ENCODE data around the gene ATF5. TPM values are rescaled to one million over a fixed set of nuclear protein-coding genes. Genes with fewer than 3 reads are reported as not detected.
A peak's percentile ranks its signal among the peaks of the same experiment; 100 is the strongest.

ATF5 gene
- total RNA-seq, 1 donor from 2014 or later: 15.1 TPM

GRCh38 chr19:49894879-49895565 lies 34.0 kb upstream of the ATF5 start:
- ATAC-seq: no peak

DNA sequence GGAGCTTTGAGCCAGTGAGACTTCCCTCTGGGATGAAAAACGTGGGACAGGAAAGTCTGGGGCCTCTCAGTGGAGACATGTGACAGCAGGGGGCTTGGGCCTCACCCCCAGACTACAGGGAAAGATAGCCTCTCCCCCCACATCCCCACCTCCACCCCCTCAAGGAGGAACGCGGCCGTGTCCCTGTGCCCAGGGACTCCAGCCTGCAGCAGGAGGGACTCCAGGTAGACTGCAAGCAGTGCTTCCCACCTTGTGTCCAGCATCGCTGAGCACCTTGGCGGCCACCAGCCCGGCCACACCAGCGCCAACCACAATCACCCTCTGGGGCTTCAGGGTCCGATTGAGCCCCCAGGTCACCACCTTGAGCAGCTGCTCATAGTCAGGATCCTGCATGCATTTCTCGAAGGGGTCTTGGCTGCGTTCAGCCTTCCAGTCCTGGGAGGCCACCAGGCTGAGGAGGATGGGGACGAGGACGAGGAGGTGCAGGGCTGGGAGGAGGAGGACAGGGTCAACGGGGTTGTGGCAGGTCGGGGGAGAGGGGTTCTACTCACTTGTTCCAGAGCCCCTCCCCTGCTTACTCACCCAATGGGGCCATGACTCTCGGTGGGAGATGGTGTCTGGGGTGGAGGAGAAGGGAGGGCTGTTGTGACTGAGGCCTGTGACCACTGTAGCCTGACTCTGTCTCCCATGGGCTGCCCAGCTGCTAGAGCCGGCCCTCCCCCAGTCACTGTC lies 33.3 kb upstream of the ATF5 start:
- ATAC-seq: peak; percentile 5

DNA sequence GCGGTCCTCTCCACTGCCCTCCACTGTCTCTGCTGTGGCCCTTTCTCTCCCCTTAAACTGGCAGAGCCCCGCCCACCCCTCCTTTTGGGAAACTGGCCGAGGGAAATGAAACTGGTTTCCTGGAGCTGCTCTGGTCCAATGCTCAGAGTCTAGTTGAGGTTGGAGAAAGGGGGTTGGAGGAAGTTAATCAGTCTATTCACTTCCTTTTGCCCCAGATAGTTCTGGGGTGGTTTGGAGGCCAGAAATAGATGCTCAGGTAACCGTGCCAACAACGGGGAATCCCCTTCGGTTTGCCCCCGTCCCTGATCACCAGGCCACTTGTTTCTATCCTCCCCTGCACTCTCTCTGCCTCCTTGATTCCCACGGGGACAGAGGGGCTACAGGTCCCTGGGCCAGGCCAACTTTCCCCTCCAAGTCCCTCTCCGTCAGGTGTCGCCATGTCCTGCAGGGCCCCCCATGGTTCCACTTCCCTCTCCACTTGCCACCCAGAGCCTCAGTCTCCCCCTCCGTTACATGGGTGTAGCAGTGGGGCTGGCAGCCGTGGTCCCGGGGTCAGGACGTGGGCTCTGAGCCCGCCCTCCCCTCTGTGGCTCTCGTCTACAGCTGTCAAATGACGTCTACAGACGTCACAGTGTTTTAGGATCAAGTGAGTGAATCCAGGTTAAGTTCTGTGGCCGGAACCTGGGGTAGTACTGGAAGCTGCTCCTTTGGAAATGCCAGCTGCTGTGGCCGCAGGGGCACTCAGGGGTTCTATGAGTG lies 32.0 kb upstream of the ATF5 start, which contains the start of gene IL4I1:
IL4I1 (minus strand) TSS at position 25 of the 759 bp plus-strand sequence. CDS start 727 bp downstream, outside the sequence.
- peak; percentile 35 for ATAC-seq

DNA sequence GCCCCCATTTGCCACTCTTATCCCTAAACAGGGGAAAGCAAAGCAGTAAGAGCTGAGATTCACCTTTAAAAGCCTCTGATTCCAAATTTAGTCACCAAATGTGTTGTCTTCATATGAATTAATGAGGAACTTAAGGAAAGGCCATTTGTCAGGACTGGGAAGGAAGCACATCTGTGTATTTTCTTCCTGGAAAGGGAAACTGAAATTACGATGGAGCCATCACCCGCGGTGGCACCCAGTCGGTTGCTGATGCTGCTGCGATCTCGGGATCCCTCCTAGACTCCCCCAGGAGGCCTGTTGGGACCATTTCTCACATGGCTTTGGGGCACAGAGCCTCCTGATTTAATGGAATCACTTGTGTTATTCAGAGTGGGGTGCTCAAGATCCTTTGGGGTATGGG lies 24.9 kb upstream of the ATF5 start:
- ATAC-seq: no peak

DNA sequence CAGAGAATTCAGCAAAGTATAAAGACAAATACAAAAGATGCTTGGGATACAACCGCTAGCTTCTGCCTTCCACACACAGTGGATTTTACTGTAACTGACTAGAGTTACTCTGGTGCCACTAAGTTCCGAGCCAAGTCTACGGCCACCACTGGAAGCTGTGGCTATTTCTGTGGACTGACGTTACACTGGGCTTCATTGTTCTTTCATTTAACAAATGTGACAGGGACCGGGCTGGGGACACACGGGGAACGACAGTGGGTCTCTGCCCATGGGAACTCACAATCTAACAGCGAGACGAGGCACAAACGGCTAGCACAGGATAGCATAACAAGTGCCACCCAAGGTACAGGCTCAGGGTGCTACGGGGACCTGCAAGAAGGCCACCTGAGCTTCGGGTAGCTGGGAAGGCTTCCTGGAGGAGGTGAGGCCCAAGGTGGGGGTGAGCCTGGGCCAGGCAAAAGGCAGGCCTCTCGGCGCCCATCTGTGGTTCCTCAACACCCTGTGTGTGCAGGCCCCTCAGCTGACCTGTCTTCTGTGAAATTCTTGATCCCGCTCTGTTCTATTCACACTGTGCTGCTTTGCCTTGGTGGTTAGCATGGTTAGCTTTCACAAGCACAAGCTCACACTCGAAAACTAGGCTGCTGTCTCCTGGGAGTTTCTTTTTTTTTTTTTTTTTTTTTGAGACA lies 22.0 kb upstream of the ATF5 start:
- peak; percentile 13 for ATAC-seq

GRCh38 chr19:49907745-49908446 lies 21.1 kb upstream of the ATF5 start:
- ATAC-seq: peak; percentile 23

GRCh38 chr19:49908480-49909420 lies 20.3 kb upstream of the ATF5 start:
- peak; percentile 6 for ATAC-seq

GRCh38 chr19:49910179-49910578 lies 18.8 kb upstream of the ATF5 start:
- no peak for ATAC-seq

DNA sequence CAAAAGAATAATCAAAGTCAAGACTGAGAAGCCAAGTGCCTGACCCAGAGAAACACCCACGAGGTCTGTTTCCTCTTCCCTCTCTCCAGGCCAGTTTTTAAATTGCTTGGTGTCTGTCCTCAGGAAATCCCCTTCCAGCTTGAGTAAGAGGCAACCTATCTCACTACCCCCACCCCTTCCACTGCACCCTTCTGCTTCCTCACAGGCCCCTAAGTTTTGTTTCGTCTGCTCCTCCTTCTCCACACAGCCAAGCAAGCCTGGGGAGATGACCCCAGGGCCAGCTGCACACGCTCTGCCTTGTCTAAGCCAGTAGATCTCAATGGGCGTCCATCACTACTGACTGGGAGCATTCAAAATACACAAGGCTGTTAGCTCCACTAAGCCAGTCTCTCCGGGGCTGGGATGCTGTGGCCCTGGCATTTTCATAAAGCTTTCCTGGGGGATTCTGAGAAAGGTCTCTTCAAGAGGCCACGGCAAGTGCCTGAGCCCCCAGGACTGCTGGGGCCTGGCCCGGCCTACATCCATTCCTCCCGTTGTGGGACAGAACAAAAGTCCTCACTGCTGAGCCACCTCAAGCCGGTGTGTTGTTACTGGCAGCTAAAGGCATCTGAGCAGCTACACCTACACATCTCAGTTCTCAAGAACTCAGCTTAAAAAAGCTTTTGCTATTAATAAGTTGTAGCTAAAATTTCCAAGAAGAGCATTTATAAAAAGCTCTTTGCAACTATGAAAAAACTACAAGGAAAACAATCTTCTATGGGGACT lies 17.4 kb upstream of the ATF5 start:
- ATAC-seq: no peak

DNA sequence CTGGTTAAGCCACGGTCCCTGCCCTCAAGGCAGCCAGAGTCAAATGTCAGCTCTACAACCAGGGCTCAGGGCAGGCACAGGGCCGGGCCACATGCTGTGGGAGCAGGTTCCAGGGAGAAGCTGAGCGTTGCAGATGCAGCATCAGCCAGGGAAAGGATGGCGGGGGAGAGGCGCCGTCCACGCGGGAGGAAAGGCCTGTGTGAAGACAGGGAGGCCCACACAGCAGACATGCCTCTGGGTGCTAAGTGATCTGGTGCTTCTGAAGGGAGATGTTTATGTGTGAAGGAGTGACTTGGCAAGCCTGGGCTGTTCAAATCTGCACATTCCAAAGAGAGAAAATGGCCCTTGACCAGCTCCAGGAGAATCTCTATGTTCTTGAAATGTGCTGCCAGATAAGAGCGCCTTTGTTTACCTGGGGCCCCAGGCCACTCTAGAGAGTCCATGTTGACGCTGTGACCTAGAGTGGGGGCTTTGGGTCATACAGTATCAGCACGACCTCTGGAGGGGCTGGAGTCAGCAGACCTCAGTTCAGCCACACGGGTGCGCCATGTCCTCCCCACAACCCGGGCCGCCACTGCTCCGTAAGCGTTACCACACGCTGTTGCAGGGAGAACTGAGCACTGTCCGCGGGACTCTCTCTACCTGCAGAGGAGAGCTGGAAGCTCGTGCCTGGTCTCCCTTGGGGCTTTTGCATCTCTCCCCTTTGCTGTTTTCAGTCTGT lies 15.9 kb upstream of the ATF5 start:
- no peak for ATAC-seq

- no peak for ATAC-seq
These were observed 15.3 kb upstream of the ATF5 start for GRCh38 chr19:49913720-49914119.

DNA sequence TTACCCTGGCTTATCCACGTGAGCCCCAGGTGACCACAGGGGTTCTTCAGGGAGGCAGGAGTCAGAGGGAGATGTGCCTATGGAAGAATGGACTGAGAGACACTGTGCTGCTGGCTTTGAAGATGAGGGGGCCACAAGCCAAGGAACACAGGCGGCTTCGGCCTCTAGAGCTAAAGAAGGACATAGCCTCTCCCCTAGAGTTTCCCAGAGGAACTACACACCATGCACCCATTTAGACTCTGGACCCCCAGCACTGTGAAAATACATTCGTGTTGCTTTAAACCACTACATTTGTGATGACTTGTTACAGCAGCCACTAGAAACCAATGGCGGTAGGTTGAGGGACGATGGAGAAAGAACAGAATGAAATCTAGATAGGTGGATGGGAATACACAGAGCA lies 13.7 kb upstream of the ATF5 start:
- ATAC-seq: no peak

DNA sequence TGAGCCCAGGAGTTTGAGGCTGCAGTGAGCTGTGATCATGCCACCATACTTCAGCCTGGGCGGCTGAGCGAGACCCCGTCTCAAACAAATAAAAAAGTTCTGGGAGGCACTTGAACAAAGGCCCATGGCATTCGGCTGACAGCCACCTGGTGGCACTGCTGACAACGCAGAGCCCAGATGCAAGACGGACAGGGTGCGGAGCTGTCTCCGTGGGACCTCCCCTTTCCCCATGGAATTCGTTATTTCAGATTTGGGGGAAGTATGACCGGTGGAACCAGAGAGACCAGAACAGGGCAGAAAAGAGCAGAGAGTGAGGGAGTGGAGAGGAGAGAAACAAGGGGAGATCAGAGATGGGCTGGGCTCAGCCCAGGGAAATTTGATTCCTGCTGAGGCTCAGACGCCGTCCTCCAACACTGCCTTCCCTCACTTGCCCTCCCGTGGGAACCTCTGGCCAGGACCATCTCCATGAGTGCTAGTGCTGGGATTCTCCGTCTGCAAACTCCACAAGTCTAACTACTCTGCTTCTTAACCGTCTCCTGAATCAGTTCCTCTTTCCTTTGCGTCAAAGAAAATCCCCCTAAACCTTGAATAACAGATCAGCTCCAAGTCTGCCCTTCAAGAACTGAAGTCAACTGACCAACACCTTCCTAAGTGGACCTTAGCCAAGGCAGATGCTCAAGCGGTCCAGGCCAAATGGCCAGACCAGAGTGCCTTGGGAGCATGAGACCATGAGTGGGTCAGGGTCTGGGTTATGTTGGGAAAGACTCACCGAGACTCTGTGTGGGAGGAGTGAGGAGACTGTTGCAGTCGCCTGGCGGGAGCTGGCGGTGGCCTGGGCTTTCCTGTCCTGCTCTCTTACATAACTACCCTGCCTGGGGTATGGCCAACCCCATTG lies 11.9 kb upstream of the ATF5 start:
- ATAC-seq: no peak

DNA sequence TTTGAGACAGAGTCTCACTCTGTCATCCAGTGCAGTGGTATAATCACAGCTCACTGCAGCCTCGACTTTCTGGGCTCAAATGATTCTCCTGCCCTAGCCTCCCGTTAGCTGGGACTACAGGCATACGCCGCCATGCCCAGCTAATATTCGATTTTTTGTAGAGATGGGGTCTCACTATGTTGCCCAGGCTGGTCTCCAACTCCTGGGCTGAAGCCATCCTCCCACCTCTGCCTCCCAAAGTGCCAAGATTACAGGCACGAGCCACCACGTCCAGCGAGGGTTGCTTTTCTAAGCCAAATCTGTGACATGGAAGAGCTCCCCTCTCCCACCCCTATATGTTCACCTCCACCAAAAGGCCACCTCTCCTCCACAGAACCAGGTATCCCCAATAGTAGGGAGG lies 10.9 kb upstream of the ATF5 start:
- no peak for ATAC-seq

- no peak for ATAC-seq
These were observed 8.2 kb upstream of the ATF5 start for GRCh38 chr19:49920624-49921363.

DNA sequence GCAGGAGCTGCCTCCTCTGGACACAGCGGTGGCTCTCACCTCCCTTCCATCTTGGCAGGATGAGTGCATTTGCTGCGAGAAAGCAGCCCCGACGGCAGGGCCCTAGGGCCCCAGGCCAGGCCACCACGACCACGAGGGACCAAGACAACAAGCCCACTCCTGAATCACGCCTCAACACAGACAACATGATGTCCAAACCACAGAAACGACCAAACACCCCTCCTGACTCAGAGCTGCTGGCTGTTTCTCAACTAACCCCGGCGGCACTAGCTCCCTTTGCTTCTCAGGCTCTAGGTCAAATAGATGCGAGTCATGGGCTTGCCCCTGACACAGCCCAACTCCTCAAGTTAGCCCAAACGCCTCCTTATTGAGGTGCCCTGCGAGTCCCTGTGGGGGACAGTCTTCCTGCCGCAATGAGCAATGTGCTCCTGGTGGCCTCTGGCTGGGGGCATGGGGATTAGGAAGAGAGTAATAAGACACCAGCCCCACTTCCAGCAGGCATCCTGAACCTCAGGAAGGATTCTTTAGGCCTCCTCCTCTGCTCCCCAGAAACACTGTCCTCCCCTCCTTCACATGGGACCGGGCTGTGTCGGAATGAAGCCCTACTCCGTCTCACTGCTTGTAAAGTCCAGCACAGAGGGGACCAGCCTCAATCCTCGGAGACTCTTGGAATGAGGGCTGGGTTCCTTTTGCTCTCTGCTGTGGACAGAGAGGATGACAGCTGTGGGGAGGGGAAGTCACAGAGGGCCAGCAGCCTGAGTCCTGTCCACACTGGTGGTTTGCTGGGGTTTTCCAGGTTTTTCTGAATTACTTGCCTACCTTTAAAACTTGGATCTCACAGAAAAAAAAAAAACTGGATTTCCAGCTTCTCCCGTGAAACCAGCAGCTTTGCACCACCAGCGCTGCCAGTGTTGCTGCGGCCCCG lies 6.9 kb upstream of the ATF5 start:
- ATAC-seq: no peak

Measured in esophagus mucosa (tissue), 1 donor.